CD4-positive, alpha-beta T cell treated with Interleukin-15 for 4 hours (primary cell): Measurements from ENCODE around the gene EML4.
"Not testable (repeated sequence)": the region's sequence is repeated elsewhere in the genome, so short reads cannot be mapped to it uniquely, and the experiment has no call there.

Experiments used
- DNase-seq: peaks from one replicate; pipeline ENCODE4 v3.0.0-alpha.2; 2020; ENCODE audit warnings: low spot score

The EML4 gene

DNA sequence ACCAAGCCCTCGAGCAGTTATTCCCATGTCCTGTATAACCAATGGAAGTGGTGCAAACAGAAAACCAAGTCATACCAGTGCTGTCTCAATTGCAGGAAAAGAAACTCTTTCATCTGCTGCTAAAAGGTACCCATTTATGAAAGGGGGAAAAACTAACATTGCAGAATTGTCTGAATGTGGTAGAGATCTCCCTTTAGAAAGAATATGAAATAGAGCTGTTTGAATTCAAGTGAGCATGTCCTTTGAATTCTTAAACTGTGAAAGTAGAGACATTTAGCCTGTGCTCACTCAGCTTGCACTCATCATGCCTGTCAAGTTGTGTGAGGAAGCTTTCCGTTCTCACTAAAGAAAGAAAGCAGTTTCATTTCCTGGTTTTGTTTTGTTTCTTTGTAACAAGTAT is 87.4 kb downstream of the EML4 start:
- DNase-seq = peak; percentile 19

DNA sequence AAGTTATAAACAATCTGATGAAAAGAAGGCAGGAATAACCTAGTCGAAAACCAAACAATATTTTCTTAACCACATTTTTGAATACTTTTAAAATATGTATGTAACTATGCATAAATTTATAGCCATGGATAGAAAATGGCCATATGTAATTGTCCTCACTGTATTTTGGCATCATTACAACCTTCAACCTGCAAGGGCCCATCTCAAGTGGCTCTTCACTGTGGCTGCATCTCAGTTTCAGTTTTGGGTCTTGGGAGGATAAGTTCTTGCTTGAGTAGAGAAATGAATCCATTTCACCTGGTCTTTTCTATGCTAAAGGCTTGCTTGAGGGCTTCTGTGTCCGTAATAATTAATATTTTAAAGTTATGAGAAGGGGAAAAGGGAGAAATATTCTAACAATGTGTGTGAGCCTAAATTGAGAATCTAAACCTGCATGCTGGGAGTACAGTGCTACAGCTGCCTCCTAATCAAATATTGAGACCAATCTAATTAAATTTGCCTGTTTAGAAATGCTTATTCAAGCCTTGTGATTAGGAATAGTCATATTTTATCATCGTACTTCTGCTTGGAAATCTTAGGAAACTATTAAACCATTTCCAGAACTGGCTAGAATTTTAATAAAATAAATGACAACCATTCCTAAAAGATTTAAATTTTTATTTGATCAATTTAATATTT is 92.5 kb downstream of the EML4 start:
- DNase-seq = no peak

DNA sequence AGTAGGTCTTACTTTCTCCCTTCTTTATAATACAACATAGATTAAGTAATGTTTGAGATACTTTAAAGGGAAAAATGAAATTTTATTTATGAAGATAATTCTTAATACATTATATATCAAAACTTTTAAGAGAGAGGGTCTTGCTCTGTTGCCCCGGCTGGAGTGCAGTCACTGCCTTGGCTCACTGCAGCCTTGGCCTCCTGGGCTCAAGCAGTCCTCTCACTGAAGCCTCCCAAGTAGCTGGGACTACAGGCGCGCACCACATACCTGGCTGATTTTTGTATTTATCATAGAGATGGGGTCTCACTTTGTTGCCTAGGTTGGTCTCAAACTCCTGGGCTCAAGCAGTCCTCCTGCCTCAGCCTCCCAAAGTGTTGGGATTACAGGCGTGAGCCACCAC is 97.1 kb downstream of the EML4 start:
- DNase-seq = no peak

DNA sequence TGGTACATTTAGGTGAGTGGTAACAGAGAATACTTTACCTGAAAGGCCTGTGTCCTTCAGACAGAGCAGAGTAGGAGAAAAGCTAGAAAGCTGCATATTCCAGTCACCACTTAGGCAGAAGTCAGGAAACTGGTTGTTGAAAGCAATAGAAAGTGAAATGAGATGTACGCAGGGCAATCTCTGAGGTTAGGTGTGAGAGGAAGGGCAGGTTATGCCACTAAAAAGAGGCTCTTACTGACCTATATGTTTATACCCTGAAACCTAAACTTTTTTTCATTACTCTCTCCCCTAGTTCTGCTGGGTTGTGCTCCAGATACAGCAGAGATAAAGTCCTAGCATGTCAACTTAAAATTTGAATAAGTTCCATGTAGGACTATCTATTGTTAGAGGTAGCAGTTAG is 98.4 kb downstream of the EML4 start:
- peak; percentile 4 for DNase-seq

DNA sequence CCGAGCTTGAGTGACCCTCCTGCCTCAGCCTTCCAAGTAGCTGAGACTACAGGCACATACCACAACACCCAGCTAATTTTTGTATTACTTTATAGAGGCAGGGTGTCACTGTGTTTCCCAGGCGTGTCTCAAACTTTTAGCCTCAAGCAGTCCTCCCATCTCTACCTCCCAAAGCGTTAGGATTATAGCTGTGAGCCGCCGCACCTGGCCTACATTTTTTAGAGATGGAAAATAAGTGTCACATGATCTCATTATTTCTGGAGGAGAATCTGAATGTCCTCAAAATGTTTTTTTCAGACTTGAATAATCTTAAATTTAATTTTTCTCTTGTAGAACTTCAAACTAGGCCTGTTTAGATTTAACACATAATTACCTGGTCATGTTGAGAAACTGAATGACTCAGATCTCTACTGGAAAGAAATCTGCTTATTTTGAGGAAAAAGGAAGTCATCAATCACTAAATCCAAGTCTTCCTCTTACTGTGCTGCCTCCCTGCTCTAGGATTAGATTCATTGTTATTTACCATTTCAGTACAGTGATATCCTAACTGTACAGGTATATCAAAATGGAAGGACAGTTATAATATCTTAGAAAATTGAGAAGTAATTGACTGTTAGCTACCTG is 99.5 kb downstream of the EML4 start:
- DNase-seq = no peak

DNA sequence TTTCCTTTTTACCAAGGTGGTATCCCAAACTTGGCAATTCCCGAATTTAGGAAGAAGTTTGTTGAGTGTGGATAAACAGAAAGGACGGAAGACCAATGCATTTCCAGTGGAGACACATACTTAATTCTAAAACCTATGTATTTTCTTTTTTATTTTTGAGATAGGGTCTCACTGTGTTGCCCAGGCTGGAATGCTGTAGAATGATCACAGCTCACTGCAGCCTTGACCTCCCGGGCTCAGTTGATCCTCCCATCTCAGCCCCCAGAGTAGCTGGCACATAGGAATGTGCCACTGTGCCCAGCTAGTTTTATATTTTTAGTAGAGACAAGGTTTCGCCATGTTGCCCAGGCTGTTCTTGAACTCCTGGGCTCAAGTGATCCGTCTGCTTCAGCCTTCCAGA is 101.6 kb downstream of the EML4 start:
- no peak for DNase-seq

DNA sequence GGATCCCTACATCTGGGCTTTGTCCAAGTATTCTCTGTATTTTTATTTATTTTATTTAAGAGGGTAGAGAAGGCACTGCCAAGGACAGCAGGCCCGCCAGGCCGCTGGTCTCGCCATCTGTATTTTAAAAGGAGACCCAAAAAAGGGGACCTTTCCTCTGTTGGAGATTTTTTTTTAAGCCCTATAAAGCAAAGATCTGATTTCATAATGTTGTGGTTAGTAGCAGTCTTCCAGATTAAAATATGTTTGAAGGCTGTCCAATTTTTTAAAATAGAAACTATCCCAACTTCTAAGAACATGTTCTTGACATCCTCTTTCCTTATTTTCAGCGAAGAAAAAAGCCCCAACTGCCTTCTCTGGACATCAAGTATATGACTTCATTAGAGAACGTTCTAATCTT is 102.1 kb downstream of the EML4 start:
- not testable (repeated sequence) for DNase-seq

DNA sequence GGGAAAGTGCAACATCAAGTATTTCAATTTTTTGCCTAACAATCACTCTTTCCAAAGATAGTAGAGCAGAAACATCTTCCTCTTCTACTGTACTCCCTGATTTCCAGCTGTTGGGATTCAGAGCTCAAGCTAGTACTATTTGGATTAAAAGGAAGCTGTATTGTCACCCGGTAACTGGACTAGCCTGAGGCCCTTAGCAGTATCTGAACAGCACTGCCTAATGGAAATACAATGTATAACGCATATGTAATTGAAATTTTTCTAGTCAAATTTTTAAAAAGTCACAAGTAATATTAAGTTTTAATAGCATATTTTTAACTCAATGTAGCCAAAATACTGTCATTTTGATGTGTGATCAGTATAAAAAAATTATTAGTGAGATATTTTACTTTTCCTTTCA is 105.7 kb downstream of the EML4 start:
- no peak for DNase-seq

DNA sequence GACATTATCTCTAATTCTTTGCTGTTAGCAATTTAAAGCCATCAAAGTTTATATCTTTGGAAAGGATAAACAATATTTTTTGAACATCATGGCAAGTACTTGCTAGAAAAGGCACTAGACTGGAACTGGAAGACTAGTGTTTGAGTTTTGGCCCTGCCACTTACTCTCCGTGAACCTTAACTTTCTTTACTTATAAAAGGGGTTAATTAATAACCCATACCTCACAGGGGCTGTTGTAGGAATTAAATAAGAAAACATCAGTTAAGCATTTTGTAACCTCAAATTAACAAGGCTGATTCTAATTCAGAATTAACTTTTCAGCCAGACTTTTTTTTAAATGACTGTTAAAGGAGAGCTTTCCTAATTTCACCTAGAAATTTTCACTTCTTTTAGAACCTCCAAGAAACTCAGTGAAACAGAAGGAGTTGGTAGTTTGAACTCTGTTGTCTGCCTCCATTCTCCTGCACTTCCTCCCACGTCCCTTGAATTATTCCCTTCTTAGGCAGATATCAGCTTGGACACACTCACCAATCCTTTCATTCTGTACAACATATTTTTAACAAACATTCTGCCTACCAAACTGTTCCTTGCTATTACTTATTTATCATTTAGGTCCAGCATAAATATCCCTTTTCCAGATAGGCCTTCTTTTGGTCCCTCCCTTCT is 112.4 kb downstream of the EML4 start:
- no peak for DNase-seq

DNA sequence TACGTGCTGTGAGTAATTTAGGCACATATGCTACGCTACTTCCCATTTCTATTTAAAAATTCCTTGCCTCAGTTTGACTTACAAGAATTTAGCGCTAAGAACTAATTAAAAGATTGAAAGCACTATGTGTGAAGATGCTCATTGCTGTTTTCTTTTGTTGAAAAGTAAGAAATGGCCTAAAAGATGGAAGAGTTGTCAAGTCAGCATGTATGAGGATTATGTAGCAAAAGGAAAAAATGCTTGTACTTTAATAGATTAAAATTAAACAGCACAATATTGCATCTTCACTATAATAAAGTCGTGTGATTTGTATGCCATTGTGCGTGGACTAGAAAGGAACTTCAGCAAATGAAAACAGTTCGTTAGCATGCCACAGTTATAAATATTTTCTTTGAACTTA is 114.9 kb downstream of the EML4 start:
- DNase-seq = no peak

DNA sequence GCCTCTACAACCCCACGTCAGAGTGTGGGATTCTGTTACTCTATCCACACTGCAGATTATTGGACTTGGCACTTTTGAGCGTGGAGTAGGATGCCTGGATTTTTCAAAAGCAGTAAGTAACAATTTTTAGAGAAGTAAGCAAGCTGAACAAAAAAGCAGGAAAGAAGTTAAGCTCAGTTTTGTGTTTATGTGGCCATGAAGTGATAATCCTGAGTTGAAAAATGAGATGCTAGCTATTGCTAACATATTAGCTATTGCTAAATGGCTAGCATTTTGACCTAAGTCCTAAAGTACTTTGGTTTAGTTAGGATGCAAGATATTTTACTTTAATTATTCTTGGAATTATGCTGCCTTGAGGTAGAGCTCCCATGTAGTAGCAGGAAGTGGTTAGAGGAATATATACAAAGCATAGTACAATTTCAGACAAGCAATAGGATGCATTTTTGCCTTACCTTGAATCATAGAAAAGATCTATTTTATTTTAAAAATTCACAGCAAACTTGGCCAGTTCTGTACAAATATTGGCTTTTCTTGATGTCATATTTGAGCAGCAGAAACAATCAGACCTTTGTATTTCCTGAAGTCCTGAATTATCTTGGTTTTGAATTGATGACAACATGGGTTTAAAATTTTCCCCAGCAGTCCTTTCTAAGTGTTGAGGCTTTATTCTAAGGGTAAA is 117.3 kb downstream of the EML4 start:
- DNase-seq = no peak

DNA sequence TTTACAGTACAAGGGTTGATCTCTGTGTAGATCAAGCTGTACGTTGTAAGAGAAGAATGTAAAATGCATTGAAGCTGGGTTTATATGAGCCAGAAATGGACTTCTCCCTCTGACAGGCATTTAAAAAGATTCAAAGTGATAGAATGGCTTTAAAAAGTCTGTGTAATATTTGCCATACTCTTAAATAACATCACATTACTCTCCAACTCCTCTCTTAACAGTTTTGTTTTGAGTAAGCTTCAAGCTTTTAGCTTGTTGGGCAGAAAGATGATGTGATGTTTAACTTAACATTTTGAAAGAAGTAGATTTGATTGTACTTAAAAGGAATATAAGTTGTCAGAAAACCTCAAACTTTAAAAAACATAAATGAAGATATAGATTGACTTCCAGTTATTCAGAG is 119.7 kb downstream of the EML4 start:
- DNase-seq = no peak

DNA sequence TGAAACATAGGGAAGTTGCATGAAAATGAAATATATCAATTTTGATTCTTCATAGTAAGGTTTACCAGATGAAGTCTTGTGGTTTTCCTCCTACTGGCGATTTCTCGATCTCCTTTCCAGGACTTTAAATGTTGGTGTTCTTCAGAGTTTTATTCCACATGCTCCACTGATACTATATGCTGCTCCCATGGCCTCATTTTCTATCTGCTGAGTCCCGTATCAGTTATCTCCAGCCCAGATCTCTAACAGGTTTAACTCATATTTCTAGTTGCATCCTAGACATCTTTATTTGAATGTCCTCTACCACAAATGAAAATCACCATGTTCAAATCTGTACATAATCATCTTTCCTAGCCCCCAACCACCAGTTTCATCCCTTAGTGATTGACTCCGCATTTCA is 120.1 kb downstream of the EML4 start:
- DNase-seq = no peak

DNA sequence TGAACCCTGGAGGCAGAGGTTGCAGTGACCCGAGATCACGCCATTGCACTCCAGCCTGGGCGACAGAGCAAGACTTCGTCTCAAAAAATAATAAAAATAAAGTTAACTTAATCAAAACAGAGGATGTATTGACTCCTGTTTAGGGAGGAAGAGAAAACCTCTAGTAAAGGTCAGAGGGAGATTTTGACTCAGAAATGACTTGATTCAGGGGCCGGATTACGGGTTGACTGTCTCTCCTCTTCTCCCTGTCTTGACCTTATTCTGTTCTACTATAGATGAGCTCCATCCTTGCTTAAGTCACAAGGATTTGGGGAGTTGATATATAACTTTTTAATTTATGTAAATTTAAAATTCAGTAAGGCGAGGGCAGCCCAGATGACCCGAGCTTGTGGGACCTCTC is 120.9 kb downstream of the EML4 start:
- DNase-seq = no peak

DNA sequence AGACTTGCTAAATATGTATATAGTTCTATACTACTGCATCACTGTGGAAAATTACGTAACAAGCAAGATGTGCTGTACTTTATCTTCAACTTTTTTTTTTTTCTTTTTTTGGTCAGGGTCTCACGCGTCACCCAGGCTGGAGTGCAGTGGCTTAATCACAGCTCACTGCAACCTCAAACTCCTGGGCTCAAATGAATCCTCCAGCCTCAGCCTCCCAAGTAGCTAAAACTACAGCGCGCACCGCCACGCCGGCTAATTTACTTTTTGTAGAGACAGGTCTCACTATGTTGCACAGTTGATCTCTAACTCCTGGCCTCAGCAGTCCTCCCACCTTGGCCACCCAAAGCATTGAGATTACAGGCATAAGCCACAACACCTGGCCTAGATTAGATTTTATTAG is 123.9 kb downstream of the EML4 start:
- no peak for DNase-seq

DNA sequence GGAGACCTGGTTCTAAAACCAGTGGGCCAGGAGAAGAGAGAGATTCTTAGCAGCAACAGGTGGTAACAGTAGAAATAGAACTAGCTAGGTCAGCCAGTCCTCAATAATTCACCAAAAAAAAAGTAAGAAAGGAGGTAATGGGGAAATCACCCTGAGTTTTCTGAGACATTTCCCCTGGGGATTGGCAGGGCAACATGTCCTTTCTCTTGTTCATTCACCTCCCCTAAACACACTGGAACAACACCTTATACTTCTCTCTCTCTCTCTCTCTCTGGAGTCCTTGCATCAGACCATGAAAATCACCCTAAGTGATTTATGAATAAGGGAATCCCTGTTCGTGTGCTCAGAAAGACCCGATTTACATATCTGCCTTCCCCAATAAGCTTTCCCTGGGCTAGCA is 127.1 kb downstream of the EML4 start:
- DNase-seq = no peak

DNA sequence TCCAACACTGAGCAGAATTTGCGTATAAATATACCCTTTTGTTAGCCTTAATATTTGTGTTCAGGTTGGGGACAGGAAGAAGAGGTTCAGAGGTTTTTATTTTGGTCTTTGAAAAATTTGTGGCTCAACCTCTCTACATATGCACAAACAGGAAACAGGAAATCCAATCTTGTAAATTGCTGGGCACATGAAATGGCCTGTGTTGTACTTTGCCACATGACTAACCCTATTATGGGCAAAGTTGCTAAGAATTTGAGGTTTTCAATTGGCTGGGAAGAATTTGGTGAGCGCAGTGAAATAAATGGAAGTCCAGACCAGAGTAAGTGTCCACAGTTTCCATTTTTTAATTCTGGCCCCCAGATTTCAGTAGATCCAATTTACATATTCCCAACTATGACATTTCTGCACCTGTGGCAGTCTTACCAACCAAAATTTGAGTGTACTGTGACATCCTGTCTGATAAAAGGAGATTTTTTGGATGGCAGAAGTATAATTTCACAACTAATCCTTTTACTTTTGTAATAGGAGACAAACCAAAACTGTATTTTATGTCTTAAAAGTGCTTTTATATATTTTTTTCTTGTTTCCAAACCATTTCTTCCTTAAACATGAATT is 128.3 kb downstream of the EML4 start:
- peak; percentile 54 for DNase-seq

DNA sequence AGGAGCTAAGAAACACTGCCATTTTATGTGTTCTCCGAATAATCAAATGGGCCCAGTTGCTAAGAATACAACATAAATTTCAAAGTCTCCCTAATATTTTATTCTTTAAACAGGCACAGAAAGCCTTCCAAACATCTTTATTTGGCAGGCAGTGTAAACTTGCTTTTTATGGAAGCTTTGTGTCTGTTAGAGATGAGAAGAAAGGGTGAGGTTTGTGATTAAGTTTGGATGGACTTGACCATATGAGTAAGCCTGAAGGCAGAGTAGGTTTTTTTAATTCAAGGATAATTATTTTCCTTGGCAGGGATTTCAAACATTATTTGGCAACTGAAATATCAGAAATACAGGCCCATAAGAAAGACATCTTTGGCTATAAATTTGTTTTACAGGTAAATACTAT is 129.0 kb downstream of the EML4 start:
- DNase-seq = no peak

DNA sequence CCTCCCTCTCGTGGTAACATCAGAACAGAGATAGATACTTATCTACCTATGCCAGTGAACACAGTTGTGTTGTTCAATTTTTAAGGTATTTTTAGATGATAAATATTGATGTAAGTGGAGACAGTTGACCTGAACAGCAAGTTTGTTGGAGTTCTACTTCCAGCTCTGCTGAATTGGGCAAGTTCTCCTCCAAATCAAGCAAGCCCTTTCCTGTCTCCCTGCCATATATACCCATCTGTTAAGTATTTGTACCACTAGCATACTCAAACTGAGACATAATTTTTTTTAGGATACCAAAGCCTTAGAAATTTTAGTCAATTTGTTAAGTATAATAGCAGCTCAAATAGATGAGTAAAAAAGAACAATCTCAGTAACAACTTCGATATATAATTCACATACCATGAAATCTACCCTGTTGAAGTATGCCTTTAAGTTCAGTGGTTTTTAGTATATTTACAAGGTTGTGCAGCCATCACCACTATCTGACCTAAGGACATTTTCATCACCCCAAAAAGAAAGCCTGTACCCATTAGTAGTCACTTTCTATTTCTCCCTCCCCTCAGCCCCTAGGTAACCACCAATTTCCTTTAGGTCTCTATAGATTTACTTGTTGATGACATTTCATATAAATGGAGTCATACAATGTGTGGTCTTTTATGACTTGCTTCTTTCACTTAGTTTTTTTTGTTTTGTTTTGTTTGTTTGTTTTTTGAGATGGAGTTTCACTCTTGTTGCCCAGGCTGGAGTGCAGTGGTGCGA is 130.0 kb downstream of the EML4 start:
- DNase-seq = peak; percentile 24

DNA sequence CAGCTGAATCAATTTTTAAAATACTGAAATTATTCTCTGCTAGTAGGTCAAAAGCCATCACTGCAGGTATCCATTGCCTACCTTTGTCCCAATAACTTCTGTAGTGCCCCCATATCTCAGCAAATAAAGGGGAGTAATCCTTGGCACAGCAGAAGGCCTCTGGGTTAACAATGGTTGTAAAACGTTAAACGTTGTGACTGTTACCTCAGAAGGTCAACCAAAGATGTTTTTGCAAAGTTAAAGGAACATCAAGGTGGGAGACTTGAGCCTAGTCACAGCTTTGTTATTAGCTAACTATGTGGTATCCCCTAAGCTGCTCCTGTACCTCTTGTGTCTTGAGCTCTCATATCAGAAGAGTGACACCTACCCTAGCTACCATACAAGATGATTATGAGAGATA is 131.4 kb downstream of the EML4 start:
- no peak for DNase-seq

DNA sequence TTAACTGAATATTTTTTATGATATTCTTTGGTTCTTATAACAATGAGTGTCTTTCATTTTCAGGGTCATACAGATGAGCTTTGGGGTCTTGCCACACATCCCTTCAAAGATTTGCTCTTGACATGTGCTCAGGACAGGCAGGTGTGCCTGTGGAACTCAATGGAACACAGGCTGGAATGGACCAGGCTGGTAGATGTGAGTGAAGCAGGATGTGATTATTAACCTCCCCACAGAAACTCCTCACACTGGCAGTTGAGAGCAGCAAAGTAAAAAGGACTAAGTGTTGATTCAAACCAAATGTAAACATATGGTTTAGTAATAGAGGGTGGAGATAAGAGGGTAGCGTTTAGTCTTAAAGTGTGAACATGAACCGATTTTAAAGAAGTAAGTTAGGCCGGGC is 134.1 kb downstream of the EML4 start:
- no peak for DNase-seq
